Cardiac muscle cell (in vitro differentiated cells and primary cell): ENCODE data around the gene COX6B2. TPM values are rescaled to one million over a fixed set of nuclear protein-coding genes. Genes with fewer than 3 reads are reported as not detected.

Experiments
- DNase-seq, 2 donors: peaks; one replicate each; pipeline versions ENCODE4 v3.0.0 to v3.0.0-alpha.2; 2010 to 2017; ENCODE audit warnings: low read depth in 1 of 2, low spot score in 1 of 2
- H3K27ac ChIP-seq: fragments of 200-600 bp; sonication (generic); 2 replicates; pipeline ENCODE4 v1.5.1; 2016
- H3K27me3 ChIP-seq: fragments of 200-600 bp; sonication (generic); 2 replicates; pipeline ENCODE4 v1.6.0; 2016; ENCODE audit warnings: control low read depth
- H3K36me3 ChIP-seq: fragments of 200-600 bp; sonication (generic); 2 replicates; pipeline ENCODE4 v1.5.1; 2016; ENCODE audit warnings: control low read depth
- H3K4me1 ChIP-seq: fragments of 200-600 bp; sonication (generic); 2 replicates; pipeline ENCODE4 v1.8.1; 2017; ENCODE audit warnings: low read depth, mild to moderate bottlenecking, mixed run types
- H3K4me3 ChIP-seq: fragments of 200-600 bp; sonication (generic); 2 replicates; pipeline ENCODE4 v1.5.1; 2016; ENCODE audit warnings: mild to moderate bottlenecking
- H3K9me3 ChIP-seq: fragments of 200-600 bp; sonication (generic); 2 replicates; pipeline ENCODE4 v1.5.1; 2017; ENCODE audit warnings: low read depth, mild to moderate bottlenecking, control low read depth
- polyA plus RNA-seq: library from polyadenylated mRNA; unstranded; fragments of >200 nt; fragmentation: Nextera tagmentation; extraction: Ambion mirVana; gene quantifications from 2 replicates; pipeline ENCODE4 v1.2.1, GENCODE V29; 2016
- total RNA-seq: library from RNA; depleted of rRNA; stranded (reverse); fragments of >200 nt; gene quantifications from 2 replicates; pipeline ENCODE4 v1.2.3, GENCODE V29; 2016
- TF ChIP-seq, protein P1 (sequence below): IDR thresholded peaks from 2 replicates; pipeline ENCODE4 v1.5.1; 2012; ENCODE audit warnings: low read depth, mild to moderate bottlenecking, low read length

COX6B2 gene
- total and polyA plus RNA-seq, 2 experiments from 2014 or later, result 0.06 TPM; not detected in 1

- Histone ChIP-seq H3K9me3 (no peaks in the 10 kb centered on the region), H3K4me3 (no peak overlapping the region), H3K4me1 (peaks cover 4% of the 10 kb centered on the region), H3K27me3 (peaks cover 41% of the 10 kb centered on the region), H3K36me3 (no peaks in the 10 kb centered on the region), H3K27ac (no peak overlapping the region)
- DNase-seq, result no peak
- TF ChIP-seq, protein P1, sequence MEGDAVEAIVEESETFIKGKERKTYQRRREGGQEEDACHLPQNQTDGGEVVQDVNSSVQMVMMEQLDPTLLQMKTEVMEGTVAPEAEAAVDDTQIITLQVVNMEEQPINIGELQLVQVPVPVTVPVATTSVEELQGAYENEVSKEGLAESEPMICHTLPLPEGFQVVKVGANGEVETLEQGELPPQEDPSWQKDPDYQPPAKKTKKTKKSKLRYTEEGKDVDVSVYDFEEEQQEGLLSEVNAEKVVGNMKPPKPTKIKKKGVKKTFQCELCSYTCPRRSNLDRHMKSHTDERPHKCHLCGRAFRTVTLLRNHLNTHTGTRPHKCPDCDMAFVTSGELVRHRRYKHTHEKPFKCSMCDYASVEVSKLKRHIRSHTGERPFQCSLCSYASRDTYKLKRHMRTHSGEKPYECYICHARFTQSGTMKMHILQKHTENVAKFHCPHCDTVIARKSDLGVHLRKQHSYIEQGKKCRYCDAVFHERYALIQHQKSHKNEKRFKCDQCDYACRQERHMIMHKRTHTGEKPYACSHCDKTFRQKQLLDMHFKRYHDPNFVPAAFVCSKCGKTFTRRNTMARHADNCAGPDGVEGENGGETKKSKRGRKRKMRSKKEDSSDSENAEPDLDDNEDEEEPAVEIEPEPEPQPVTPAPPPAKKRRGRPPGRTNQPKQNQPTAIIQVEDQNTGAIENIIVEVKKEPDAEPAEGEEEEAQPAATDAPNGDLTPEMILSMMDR, result no peak
Observed at GRCh38 chr19:55366790-55367189, 12.3 kb upstream of the COX6B2 start.

GRCh38 chr19:55365964-55366363, 11.4 kb upstream of the COX6B2 start:
- no peak for DNase-seq
- Histone ChIP-seq H3K27me3 (peaks cover 33% of the 10 kb centered on the region), H3K27ac (no peak overlapping the region), H3K4me3 (no peak overlapping the region), H3K36me3 (no peaks in the 10 kb centered on the region), H3K4me1 (peaks cover 4% of the 10 kb centered on the region), H3K9me3 (no peaks in the 10 kb centered on the region)
- TF ChIP-seq, protein P1, result no peak

DNA sequence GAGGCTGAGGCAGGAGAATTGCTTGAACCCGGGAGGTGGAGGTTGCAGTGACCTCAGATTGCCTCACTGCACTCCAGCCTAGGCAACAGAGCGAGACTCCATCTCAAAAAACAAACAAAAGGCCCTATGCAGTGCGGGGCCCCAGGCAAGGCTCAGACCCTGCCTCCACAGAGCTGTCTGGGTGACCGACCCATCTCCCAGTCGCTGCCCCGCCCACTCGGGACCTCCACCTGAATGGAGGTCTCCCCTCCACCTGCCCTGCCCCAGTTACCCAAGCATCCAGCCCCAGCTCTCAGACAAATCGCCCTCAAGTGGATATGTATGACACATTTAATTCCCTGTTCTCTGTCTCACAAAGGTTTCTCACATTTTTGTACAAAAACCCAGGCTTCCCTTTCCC, 10.7 kb upstream of the COX6B2 start:
- Histone ChIP-seq H3K27me3 (peaks cover 25% of the 10 kb centered on the region), H3K4me1 (peaks cover 2% of the 10 kb centered on the region), H3K36me3 (no peaks in the 10 kb centered on the region), H3K27ac (no peak overlapping the region), H3K4me3 (no peak overlapping the region), H3K9me3 (no peaks in the 10 kb centered on the region)
- TF ChIP-seq, protein P1, result no peak
- no peak for DNase-seq

- Histone ChIP-seq H3K9me3 (no peaks in the 10 kb centered on the region), H3K36me3 (no peaks in the 10 kb centered on the region), H3K4me3 (no peak within 1 kb of the TSS), H3K4me1 (no peaks in the 10 kb centered on the region), H3K27ac (no peak within 1 kb of the TSS), H3K27me3 (peaks cover 5% of the 10 kb centered on the region)
- TF ChIP-seq, protein P1, result no peak
- DNase-seq, result no peak
Observed at GRCh38 chr19:55362990-55363716, 8.6 kb upstream of the COX6B2 start, which contains the start of gene GARIN5B. Gene GARIN5B, minus strand, starts transcription at chr19:55363260. Its CDS starts 194 bp downstream, at chr19:55363066.

DNA sequence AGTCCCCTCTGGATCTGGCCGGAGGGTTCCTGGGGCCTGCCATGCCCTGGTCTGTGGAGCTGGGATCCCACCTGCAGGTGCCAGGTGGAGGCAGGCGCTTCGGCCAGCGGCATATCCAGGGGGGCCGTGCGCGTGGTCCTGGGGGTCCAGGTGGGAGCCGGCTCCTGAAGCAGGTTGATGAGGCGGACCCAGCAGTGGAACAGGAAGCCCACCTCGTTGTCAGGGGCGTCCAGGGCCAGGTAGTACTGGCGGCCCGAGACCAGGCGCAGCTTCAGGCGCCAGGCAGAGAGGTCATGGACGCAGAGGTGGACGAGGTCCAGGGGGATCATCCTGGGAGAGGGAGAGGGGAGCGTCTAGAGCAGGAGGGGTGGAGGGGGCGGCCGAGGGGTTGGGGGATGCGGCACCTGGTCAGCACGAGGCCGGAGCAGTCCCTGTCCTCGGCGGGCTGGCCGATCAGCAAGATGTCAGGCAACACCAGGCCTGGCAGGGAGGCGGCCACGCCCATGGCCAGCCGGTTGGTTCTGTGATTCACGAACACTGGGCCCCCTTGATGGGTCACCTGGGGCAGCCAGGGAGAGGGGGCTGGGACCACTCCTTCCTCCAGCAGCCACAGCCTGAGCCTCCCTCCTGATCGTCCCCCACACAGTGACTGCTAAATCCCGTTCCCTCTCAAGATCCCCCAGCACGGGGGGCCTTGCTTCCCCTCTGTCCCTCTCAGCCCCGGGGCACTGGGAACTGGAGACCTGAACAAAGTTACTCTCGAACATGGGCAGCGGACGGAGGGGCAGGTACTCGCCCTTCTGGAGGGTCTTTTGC, 7.9 kb upstream of the COX6B2 start:
- no peak for DNase-seq
- H3K4me1 ChIP-seq, result no peaks in the 10 kb centered on the region
- peaks cover 1% of the 10 kb centered on the region for H3K27me3 ChIP-seq
- TF ChIP-seq, protein P1, result no peak
- no peaks in the 10 kb centered on the region for H3K36me3 ChIP-seq
- no peaks in the 10 kb centered on the region for H3K9me3 ChIP-seq
- no peak overlapping the region for H3K27ac ChIP-seq
- no peak overlapping the region for H3K4me3 ChIP-seq
